NCI-H187 (cell line): Measurements from ENCODE around the gene GRM5.
"Not testable (repeated sequence)": the region's sequence is repeated elsewhere in the genome, so short reads cannot be mapped to it uniquely, and the experiment has no call there.

ENCODE experiments used
- DNase-seq, 2 experiments: peaks; one replicate each; lab custom pipeline; 2025; lab: John Stamatoyannopoulos, UW

Gene GRM5

GRCh38 chr11:88975441-88975840 lies 90.3 kb downstream of the GRM5 start:
- not testable (repeated sequence) for DNase-seq

GRCh38 chr11:88972210-88972609 lies 93.6 kb downstream of the GRM5 start:
- no peak for DNase-seq

- not testable (repeated sequence) for DNase-seq
These were observed 104.2 kb downstream of the GRM5 start for GRCh38 chr11:88961621-88962020.

- DNase-seq, result not testable (repeated sequence)
These were observed 105.9 kb downstream of the GRM5 start for GRCh38 chr11:88959857-88960256.

GRCh38 chr11:88950975-88951374 lies 114.8 kb downstream of the GRM5 start:
- DNase-seq, result no peak

GRCh38 chr11:88948908-88949307 lies 116.9 kb downstream of the GRM5 start:
- DNase-seq, result not testable (repeated sequence)

- not testable (repeated sequence) for DNase-seq
These were observed 117.8 kb downstream of the GRM5 start for GRCh38 chr11:88947843-88948572.

GRCh38 chr11:88929665-88930064 lies 136.1 kb downstream of the GRM5 start:
- not testable (repeated sequence) for DNase-seq

GRCh38 chr11:88917065-88917464 lies 148.7 kb downstream of the GRM5 start:
- DNase-seq, result not testable (repeated sequence)

GRCh38 chr11:88909500-88909899 lies 156.3 kb downstream of the GRM5 start:
- DNase-seq, result no peak

- DNase-seq, result not testable (repeated sequence)
These were observed 164.3 kb downstream of the GRM5 start for GRCh38 chr11:88901436-88901835.

- not testable (repeated sequence) for DNase-seq
These were observed 176.9 kb downstream of the GRM5 start for GRCh38 chr11:88888855-88889254.

- DNase-seq, result no peak
These were observed 179.0 kb downstream of the GRM5 start for GRCh38 chr11:88886796-88887195.

- DNase-seq, result not testable (repeated sequence)
These were observed 183.0 kb downstream of the GRM5 start for GRCh38 chr11:88882800-88883199.

GRCh38 chr11:88861618-88862017 lies 204.2 kb downstream of the GRM5 start:
- peak in 1 of 2 experiments; percentile 15 for DNase-seq

GRCh38 chr11:88860431-88860830 lies 205.4 kb downstream of the GRM5 start:
- not testable (repeated sequence) for DNase-seq

GRCh38 chr11:88853963-88854362 lies 211.8 kb downstream of the GRM5 start:
- DNase-seq, result not testable (repeated sequence)

GRCh38 chr11:88851547-88851946 lies 214.2 kb downstream of the GRM5 start:
- not testable (repeated sequence) for DNase-seq

- DNase-seq, result not testable (repeated sequence)
These were observed 216.0 kb downstream of the GRM5 start for GRCh38 chr11:88849773-88850172.

- DNase-seq, result no peak
These were observed 216.4 kb downstream of the GRM5 start for GRCh38 chr11:88849368-88849767.

- not testable (repeated sequence) for DNase-seq
These were observed 219.5 kb downstream of the GRM5 start for GRCh38 chr11:88846266-88846665.

GRCh38 chr11:88844941-88845340 lies 220.8 kb downstream of the GRM5 start:
- DNase-seq, result not testable (repeated sequence)

- not testable (repeated sequence) for DNase-seq
These were observed 221.9 kb downstream of the GRM5 start for GRCh38 chr11:88843766-88844426.
